Measurements from ENCODE around the gene RBM10.
"Not testable (repeated sequence)": the region's sequence is repeated elsewhere in the genome, so short reads cannot be mapped to it uniquely, and the experiment has no call there.

GRCh38 chrX:47135650-47136049 is 9.4 kb upstream of the RBM10 start:
- TF ChIP-seq CTCF (IDR thresholded peaks at IDR 0.05 in 2 of 3, conservative IDR thresholded peaks at IDR 0.05 in 1 of 3; ENCODE audit: insufficient read depth in 2 of 3, low read depth in 1 of 3, low read length in 3 of 3); ZNF76 (CRISPR knock-in tag; IDR thresholded peaks at IDR 0.05; ENCODE audit: borderline replicate concordance); CEBPB (tag; IDR thresholded peaks at IDR 0.05); ZSCAN32 (CRISPR knock-in tag; IDR thresholded peaks at IDR 0.05); POLR2A (conservative IDR thresholded peaks at IDR 0.05); STAT6 (CRISPR knock-in tag; IDR thresholded peaks at IDR 0.05); TRIM24 (IDR thresholded peaks at IDR 0.05); ETV6 (IDR thresholded peaks at IDR 0.05; ENCODE audit: borderline replicate concordance in 1 of 2, low read depth in 2 of 2, low read length in 1 of 2); ETV6 (CRISPR knock-in tag; IDR thresholded peaks at IDR 0.05; ENCODE audit: borderline replicate concordance): not testable (repeated sequence)
- TF ChIP-seq, protein P1, sequence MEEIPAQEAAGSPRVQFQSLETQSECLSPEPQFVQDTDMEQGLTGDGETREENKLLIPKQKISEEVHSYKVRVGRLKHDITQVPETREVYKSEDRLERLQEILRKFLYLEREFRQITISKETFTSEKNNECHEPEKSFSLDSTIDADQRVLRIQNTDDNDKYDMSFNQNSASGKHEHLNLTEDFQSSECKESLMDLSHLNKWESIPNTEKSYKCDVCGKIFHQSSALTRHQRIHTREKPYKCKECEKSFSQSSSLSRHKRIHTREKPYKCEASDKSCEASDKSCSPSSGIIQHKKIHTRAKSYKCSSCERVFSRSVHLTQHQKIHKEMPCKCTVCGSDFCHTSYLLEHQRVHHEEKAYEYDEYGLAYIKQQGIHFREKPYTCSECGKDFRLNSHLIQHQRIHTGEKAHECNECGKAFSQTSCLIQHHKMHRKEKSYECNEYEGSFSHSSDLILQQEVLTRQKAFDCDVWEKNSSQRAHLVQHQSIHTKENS (CRISPR knock-in tag; IDR thresholded peaks at IDR 0.05): not testable (repeated sequence)
